Endodermal cell (in vitro differentiated cells): Measurements from ENCODE around the gene CLEC4A. TPM values are rescaled to one million over a fixed set of nuclear protein-coding genes. Genes with fewer than 3 reads are reported as not detected.
"Not testable (repeated sequence)": the region's sequence is repeated elsewhere in the genome, so short reads cannot be mapped to it uniquely, and the experiment has no call there.

ENCODE experiments used
- DNase-seq: peaks from one replicate; pipeline ENCODE4 v3.0.0-alpha.2; 2017
- H3K27ac ChIP-seq: 2 replicates; pipeline ENCODE4 v1.5.1; 2013; ENCODE audit warnings: mild to moderate bottlenecking, low read depth, low read length, moderate library complexity
- H3K27me3 ChIP-seq: 2 replicates; pipeline ENCODE4 v1.6.1; 2013; ENCODE audit warnings: mild to moderate bottlenecking, low read length, moderate library complexity; ENCODE audit not compliant: insufficient read depth, control insufficient read depth, poor library complexity, severe bottlenecking
- H3K36me3 ChIP-seq: 2 replicates; pipeline ENCODE4 v1.7.0; 2013; ENCODE audit warnings: mild to moderate bottlenecking, low read length, moderate library complexity; ENCODE audit not compliant: control insufficient read depth, insufficient read depth
- H3K4me1 ChIP-seq: one replicate; pipeline ENCODE4 v1.7.0; 2013; ENCODE audit warnings: low read length; ENCODE audit not compliant: control insufficient read depth, insufficient read depth
- H3K4me3 ChIP-seq: 2 replicates; pipeline ENCODE4 v1.5.1; 2013; ENCODE audit warnings: mild to moderate bottlenecking, low read length, moderate library complexity
- H3K9ac ChIP-seq: 2 replicates; pipeline ENCODE4 v1.6.1; 2013; ENCODE audit warnings: mild to moderate bottlenecking, low read length, moderate library complexity; ENCODE audit not compliant: poor library complexity, severe bottlenecking; ENCODE audit errors: extremely low read depth
- H3K9me3 ChIP-seq: 2 replicates; pipeline ENCODE4 v1.6.1; 2013; ENCODE audit warnings: mild to moderate bottlenecking, low read length, moderate library complexity; ENCODE audit not compliant: control insufficient read depth
- H3K27ac Mint-ChIP-seq: 2 replicates; pipeline ENCODE4 v1.8.0; 2020; ENCODE audit warnings: mixed read lengths
- H3K27me3 Mint-ChIP-seq: 2 replicates; pipeline ENCODE4 v1.8.0; 2021; ENCODE audit warnings: mild to moderate bottlenecking, mixed read lengths; ENCODE audit not compliant: insufficient read depth
- H3K36me3 Mint-ChIP-seq: 2 replicates; pipeline ENCODE4 v1.8.0; 2020; ENCODE audit warnings: low read depth, mixed read lengths
- H3K4me1 Mint-ChIP-seq: 2 replicates; pipeline ENCODE4 v1.8.0; 2020; ENCODE audit warnings: mixed read lengths
- H3K4me3 Mint-ChIP-seq: 2 replicates; pipeline ENCODE4 v1.8.0; 2020; ENCODE audit warnings: mild to moderate bottlenecking, moderate library complexity, mixed read lengths
- H3K9me3 Mint-ChIP-seq: 2 replicates; pipeline ENCODE4 v1.8.0; 2020; ENCODE audit warnings: mild to moderate bottlenecking, mixed read lengths
- CTCF ChIP-seq: fragments of 200-600 bp; sonication (generic); conservative IDR thresholded peaks from 2 replicates; pipeline ENCODE4 v1.5.0; 2021; ENCODE audit warnings: antibody characterized with exemption, mild to moderate bottlenecking
- WGBS, 2 experiments: methylation state at CpG; one replicate each; pipeline versions ENCODE4 v1.1.5 to v1.1.7; 2013; ENCODE audit warnings: missing lambda C conversion rate in 2 of 2, mixed read lengths in 1 of 2; ENCODE audit not compliant: insufficient coverage in 1 of 2, insufficient read length in 1 of 2; 5-methylcytosine and 5-hydroxymethylcytosine counted together
- total RNA-seq, 2 donors: library from RNA; stranded (reverse); fragmentation: NEBNext Ultra II Directional in 1 of 2; extraction: Animal tissue kit (Norgen Biotek cat#: 25700) in 1 of 2; gene quantifications; 2 replicates in 1 of 2; 3 replicates in 1 of 2; pipeline ENCODE4 v1.2.1, GENCODE V29; 2021

CLEC4A gene
- total RNA-seq, 2 donors from 2014 or later, result 0.53 TPM; not detected in 1

- 92 to 94% methylated on average over 4 of the region's 4 CpGs for WGBS, 2 experiments
- Mint-ChIP-seq H3K36me3 (no peaks in the 10 kb centered on the region), H3K27ac (no peak overlapping the region), H3K27me3 (no peaks in the 10 kb centered on the region), H3K4me3 (no peak overlapping the region), H3K4me1 (no peaks in the 10 kb centered on the region), H3K9me3 (no peaks in the 10 kb centered on the region)
- DNase-seq, result no peak
- Histone ChIP-seq H3K4me1 (no peaks in the 10 kb centered on the region), H3K4me3 (no peak overlapping the region), H3K27ac (no peak overlapping the region), H3K9me3 (no peaks in the 10 kb centered on the region), H3K9ac (no peak overlapping the region), H3K27me3 (no peaks in the 10 kb centered on the region), H3K36me3 (no peaks in the 10 kb centered on the region)
- TF ChIP-seq CTCF, result no peak
Measured at GRCh38 chr12:8127138-8127537, 3.7 kb downstream of the CLEC4A start.

GRCh38 chr12:8133636-8134397 lies 10.4 kb downstream of the CLEC4A start:
- not testable (repeated sequence) for H3K36me3 ChIP-seq, H3K9me3 ChIP-seq, H3K4me3 ChIP-seq, H3K27me3 ChIP-seq, H3K4me3 Mint-ChIP-seq, H3K9ac ChIP-seq, H3K36me3 Mint-ChIP-seq, DNase-seq, H3K27ac ChIP-seq, H3K27ac Mint-ChIP-seq, H3K4me1 Mint-ChIP-seq, H3K4me1 ChIP-seq, H3K9me3 Mint-ChIP-seq, H3K27me3 Mint-ChIP-seq
- WGBS, 2 experiments, result 81 to 93% methylated on average over 4 to 15 of the region's 18 CpGs

- WGBS, 2 experiments, result 92 to 100% methylated on average over 9 to 23 of the region's 23 CpGs
- H3K27me3 ChIP-seq, H3K27me3 Mint-ChIP-seq, H3K9me3 ChIP-seq, H3K4me1 Mint-ChIP-seq, H3K9ac ChIP-seq, H3K27ac Mint-ChIP-seq, H3K36me3 ChIP-seq, DNase-seq, H3K4me3 ChIP-seq, H3K9me3 Mint-ChIP-seq, H3K36me3 Mint-ChIP-seq, H3K27ac ChIP-seq, H3K4me3 Mint-ChIP-seq, H3K4me1 ChIP-seq: not testable (repeated sequence)
Measured at GRCh38 chr12:8134398-8134930, 11.0 kb downstream of the CLEC4A start.

GRCh38 chr12:8141647-8142046 lies 18.2 kb downstream of the CLEC4A start:
- H3K4me1 ChIP-seq, H3K9ac ChIP-seq, H3K27me3 Mint-ChIP-seq, H3K27ac ChIP-seq, H3K36me3 ChIP-seq, H3K4me1 Mint-ChIP-seq, H3K4me3 ChIP-seq, H3K4me3 Mint-ChIP-seq, DNase-seq, H3K27ac Mint-ChIP-seq, H3K27me3 ChIP-seq: not testable (repeated sequence)
- 83% methylated on average over 6 to 8 of the region's 8 CpGs for WGBS, 2 experiments
- peaks cover 14% of the 10 kb centered on the region for H3K9me3 ChIP-seq
- peaks cover 26% of the 10 kb centered on the region for H3K9me3 Mint-ChIP-seq
- H3K36me3 Mint-ChIP-seq, result peaks cover 16% of the 10 kb centered on the region
